Mesenteric fat pad (tissue), 1 donor: ENCODE data around the gene RAB4B. TPM values are rescaled to one million over a fixed set of nuclear protein-coding genes. Genes with fewer than 3 reads are reported as not detected.
"Not testable (repeated sequence)": the region's sequence is repeated elsewhere in the genome, so short reads cannot be mapped to it uniquely, and the experiment has no call there.

Source experiments
- DNase-seq: peaks from one replicate; pipeline ENCODE4 v3.0.0-alpha.2; 2020; ENCODE audit warnings: low spot score
- total RNA-seq: library from RNA; stranded (reverse); fragmentation: NEBNext Ultra II Directional; extraction: Animal tissue kit (Norgen Biotek cat#: 25700); gene quantifications from one replicate; pipeline ENCODE4 v1.2.1, GENCODE V29; 2021
- donor health status: DM: yes; HTN: yes; CAD: no.

Gene RAB4B
- total RNA-seq, 1 donor from 2014 or later, result 26.9 TPM

DNA sequence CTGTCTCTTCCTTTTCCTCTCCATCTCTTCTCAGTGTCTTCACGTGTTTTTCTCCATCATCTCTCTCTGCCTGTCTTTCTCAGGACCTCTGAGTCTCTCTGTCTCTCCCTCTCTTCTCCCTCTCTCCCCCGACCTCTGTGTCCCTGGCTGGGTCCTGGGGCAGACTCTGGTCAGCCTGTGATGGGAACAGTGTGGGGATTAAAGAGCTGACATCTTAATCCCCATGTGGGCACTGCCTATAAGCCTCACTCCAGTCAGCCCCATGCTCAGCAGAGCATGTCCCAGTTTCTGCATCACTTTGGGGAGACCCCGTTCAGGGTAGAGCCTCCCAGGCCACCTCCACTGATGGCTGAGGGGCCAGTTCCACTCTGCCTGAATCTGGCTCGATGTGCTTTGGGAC, 37.2 kb downstream of the RAB4B start:
- DNase-seq, result no peak

DNA sequence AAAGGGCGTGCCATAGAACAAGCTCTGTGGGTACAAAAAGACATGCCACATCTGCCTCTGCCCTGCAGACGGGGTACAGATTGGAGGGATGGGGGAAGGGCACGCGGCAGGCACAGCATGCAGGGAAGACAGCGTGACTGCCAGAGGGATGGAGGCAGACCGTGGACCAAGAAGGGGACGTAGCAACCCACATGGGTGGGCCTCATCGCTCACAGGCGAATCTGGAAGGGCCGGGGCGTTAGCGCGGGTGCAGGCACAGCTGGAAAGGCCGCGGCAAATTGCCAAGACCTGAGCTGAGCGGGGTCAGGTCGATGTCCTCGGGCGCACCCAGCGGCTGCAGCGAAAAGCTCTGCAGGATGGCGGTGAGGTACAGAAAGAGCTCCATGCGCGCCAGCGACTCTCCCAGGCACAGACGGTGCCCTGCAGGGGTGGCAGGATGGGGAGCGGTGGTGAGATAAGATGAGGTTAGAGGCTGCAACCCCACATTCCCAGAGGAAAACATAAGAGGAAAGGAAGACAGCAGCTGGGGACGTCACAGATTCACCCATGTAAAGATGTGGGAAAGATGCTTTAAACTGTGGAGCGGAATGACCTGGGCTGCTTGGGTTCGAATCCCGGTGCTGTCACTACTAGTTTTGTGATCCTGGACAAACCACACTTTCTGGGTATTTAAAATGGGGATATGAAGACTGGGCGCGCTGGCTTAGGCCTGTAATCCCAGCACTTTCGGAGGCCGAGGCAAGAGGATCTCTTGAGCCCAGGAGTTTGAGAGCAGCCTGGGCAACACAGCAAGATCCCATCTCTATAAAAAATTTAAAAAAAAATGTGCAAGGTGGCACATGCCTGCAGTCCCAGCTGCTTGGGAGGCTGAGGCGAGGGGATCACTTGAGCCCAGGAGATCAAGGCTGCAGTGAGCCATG, 40.7 kb downstream of the RAB4B start:
- DNase-seq, result peak; percentile 93

DNA sequence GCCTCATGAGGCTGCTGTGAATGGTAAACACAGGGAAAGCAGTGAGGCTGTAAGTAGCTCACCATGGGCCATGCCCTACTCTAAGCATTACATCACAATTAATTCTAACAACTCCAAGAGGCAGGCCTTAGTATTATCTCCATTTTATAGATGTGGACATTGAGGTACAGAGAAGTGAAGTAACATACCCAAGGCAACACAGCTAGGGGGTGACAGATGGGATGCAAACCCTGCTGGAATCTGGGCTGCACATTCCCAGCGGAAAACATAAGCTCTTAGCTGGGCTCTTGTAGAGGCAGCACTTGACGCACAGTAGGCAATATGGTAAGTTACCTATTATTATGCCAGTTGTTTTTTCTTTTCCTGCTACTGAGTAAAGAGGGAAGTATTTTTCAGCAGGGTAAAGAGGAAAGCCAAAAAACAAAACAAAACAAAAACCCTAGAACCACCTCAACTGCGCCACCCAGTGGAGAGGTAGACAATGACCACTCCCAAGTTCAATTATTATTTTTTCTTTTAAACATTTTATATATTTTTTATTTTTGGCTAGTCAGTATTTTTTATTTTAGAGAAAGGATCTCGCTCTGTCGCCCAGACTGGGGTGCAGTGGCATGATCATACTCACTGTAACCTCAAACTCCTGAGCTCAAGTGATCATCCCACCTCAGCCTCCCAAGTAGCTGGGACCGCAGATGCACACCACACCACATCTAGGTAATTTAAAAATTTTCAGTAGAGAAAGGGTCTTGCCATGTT, 41.6 kb downstream of the RAB4B start:
- peak; percentile 59 for DNase-seq

DNA sequence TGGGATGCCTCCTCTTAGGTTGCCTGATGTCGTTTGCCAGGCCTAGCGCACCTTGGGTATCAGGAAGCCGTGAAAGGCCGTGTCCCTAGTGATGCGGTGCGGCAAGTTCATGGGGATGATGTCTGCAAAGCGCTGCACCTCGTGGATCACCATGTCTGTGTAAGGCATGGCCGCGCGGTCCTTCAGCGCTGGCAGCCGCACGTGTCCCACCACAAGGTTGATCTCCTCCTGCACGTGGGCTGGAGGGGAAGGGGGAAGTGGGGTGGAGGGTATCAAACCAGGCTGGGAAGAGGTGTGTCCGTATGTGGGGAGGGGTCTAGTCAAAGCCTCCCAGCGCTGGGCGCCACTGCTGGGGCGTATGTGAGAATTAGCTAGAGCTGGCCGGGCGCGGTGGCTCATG, 44.1 kb downstream of the RAB4B start:
- peak; percentile 55 for DNase-seq

DNA sequence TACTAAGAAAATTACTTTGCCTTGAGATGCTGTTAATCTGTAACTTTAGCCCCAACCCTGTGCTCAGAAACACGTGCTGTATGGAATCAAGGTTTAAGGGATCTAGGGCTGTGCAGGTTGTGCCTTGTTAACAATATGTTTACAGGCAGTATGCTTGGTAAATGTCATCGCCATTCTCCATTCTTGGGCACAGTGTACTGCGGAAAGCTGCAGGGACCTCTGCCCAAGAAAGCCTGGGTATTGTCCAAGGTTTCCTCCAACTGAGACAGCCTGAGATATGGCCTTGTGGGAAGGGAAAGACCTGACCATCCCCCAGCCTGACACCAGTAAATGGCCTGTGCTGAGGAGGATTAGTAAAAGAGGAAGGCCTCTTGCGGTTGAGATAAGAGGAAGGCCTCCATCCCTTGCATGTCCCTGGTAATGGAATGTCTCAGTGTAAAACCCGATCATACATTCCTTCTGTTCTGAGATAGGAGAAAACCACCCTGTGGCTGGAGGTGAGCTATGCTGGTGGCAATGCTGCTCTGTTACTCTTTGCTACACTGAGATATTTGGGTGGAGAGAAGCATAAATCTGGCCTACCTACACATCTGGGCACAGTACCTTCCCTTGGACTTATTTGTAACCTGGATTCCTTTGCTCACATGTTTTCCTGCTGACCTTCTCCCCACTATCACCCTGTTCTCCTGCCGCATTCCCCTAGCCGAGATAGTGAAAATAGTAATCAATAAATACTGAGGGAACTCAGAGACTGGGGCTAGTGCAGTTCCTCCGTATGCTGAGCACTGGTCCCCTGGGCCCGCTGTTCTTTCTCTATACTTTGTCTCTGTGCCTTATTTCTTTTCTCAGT, 44.9 kb downstream of the RAB4B start:
- DNase-seq, result peak; percentile 37

DNA sequence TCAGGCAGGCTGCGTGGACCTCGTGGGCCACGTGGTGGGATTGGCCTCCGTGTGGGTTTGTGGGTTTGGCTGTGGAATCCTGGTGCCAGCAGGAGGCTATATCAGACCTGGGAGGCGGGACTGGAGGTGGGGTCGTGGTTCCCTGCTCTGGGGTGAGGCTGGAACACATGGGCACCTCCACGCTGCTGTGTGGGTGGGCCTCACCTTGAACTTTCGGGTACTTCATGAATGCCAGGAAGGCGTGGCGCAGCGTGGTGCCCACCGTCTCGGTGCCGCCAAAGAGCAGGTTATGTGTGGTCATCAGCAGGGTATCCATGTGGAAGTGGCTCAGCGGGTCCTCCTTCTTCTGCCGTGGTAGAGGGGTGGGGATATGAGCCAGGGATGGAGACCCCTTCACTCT, 46.9 kb downstream of the RAB4B start:
- peak; percentile 75 for DNase-seq

DNA sequence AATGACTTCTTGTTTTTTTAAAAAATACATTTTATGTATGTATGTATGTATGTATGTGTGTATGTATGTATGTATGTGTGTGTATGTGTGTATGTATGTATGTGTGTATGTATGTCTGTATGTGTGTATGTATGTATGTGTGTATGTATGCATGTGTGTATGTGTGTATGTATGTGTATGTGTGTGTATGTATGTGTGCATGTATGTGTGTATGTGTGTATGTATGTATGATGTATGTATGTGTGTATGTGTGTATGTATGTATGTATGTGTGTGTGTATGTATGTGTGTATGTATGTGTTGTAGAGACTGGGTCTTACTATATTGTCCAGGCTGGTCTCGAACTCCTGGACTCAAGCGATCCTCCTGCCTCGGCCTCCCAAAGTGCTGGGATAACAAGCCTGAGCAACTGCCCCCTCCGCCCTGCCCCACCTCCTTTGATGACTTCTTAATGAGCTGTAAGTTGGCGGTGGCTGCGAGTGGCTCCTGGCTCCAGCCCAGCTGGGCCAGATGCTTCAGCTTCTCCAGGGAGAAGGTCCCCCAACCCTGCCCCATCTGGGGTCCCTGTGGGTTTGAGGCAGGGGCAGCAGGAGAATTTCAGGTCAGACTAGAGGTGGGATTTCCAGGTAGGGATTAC, 47.5 kb downstream of the RAB4B start:
- DNase-seq, result peak; percentile 47

DNA sequence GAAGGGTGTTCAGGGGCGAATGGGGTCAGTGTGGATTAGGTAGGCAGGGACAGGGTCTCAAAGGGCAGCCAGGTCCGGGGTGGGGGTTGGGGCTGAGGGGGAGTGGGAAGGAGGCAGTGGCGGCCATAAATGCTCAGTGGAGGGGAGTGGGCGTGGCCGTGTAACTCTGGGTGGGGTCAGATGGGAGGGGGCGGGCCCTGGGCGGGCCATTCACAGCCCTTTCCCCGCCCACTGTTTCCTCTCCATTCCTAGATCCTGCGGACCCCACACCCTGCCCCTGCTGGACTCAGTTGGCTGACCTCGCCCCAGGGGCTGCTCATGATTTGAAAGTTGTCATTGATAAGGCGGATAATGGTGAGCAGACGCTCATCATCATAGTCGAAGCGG, 48.3 kb downstream of the RAB4B start:
- not testable (repeated sequence) for DNase-seq

DNA sequence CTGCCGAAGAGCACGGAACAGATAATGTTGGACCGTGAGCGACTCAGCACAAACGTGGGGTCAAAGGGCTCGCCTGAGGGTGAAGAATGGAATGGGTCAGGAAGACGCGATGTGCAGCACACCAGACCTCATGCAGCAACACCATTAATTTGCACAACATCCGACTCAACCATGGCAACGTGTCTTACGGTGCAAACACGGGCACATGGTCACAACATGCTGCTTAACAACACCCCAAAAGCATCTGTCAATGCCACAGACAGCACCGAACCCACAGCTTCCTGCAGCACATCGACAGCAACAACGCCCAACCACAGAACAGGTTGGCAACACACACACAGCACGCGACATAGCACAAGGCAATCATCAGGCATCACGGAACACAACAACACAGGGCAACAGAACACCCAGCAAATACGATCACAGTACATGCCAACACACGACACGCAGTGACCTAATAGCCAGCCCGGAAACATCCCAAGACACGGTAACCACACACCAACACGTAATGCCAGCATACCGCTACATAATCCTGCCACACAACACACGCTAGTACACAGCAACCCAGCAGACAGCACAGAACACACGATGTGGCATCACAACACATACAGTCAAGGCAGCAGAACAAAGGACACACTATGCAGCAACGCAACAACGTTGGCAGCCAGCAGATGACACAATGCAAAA, 48.8 kb downstream of the RAB4B start:
- DNase-seq, result peak; percentile 60

DNA sequence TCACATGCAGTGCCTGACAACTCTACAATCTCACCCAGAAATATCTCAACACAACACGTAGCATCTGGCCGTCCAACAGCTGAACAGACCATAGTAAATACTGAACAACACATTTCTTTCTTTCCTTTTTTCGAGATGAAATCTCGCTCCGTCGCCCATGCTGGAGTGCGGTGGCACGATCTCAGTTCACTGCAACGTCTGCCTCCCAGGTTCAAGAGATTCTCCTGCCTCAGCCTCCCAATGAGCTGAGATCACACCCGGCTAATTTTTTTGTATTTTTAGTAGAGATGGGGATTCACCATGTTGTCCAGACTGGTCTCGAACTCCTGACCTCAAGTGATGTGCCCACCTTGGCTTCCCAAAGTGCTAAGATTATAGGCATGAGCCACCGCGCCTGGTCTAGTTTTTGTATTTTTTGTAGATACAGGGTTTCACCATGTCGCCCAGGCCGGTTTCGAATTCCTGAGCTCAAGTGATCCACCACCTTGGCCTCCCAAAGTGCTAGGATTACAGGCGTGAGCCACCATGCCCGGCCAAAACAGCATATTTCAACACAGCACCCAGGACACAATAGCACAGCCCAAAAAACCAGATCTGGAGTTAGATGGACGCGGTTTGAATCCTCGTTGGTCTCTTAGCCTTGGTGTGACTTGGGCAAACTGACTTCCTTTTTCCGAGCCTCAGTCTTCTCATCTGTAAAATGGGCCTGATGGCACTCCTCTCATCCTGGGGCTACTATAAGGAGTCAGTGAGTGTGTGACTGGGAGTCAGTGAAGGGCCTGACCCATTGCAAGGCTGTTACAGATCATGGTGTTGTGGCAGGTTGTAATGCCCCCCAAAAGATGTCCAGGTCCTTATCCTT, 49.6 kb downstream of the RAB4B start:
- peak; percentile 43 for DNase-seq

DNA sequence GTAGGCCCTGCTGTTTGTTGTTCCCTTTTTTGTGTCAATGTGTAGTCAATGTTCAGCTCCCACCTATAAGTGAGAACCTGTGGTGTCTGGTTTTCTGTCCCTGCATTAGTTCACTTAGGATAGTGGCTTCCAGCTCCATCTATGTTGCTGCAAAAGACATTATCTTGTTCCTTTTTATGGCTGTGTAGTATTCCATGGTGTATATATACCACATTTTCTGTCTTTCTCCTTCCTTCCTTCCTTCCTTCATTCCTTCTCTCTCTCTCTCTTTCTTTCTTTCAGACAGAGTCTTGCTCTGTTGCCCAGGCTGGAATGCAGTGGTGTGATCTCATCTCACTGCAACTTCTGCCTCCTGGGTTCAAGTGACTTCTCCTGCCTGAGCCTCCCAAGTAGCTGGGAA, 51.2 kb downstream of the RAB4B start:
- no peak for DNase-seq

DNA sequence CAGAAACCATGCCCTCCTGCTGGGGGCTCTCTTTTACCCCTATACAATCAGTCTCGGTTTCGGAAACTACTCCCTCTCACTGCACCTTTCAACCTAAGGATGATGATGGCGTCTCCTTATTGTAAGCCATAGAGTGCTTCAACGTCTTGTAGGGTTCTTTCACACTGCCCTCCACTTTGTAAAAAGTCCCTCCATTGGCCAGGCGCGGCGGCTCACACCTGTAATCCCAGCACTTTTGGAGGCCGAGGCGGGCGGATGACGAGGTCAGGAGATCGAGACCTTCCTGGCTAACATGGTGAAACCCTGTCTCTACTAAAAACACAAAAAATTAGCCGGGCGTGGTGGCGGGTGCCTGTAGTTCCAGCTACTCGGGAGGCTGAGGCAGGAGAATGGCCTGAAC, 52.7 kb downstream of the RAB4B start:
- peak; percentile 22 for DNase-seq

DNA sequence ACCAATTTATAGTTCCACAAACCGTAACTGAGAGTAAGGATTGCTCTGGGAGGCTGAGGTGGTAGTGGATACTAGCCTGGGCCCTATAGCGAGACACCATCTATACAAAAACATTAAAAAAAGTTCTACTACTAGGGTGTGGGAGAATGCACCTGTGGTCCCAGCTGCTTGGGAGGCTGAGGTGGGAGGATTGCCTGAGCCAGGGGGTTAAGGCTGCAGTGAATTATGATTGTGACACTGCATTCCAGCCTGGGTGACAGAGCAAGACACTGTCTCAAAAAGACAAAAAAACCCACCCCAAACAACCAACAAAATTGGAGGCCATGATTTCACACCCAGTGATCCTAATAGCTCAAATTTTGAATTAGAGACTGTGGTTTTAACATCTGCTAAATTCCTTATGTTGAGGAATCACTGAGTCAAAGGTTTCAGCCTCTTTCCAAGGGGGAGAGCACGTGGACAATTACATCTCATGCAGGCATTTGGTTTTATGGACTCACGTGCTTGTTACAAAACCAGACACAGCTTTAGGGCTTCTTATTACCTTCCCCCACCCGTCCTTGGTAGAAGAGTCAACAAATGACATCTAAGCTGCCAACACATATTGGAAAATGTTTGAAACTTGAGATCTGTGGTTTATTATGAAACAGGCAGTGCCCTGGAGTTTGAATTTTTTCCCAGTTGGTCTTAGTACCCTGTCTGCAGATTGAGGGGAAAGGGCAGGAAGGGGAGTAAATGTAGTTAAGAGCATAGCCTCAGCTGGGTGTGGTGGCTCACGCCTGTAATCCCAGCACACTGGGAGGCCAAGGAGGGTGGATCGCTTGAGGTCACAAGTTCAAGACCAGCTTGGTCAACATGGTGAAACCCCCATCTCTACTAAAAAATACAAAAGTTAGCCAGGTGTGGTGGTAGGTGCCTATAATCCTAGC, 53.7 kb downstream of the RAB4B start:
- DNase-seq, result peak; percentile 20

DNA sequence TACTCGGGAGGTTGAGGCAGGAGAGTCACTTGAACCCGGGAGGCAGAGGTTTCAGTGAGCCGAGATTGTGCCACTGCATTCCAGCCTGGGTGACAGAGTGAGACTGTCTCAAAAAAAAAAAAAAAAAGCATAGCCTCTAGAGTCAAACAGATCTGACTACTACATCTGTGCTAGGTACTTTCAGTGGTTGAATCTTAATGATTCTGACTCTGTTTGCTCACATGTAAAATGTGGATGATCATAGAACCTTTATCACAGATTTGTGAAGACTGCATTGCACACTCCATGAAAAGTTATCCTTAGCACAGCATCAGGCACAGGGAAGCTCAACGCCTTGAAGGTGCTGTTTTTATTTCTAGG, 54.4 kb downstream of the RAB4B start:
- not testable (repeated sequence) for DNase-seq

DNA sequence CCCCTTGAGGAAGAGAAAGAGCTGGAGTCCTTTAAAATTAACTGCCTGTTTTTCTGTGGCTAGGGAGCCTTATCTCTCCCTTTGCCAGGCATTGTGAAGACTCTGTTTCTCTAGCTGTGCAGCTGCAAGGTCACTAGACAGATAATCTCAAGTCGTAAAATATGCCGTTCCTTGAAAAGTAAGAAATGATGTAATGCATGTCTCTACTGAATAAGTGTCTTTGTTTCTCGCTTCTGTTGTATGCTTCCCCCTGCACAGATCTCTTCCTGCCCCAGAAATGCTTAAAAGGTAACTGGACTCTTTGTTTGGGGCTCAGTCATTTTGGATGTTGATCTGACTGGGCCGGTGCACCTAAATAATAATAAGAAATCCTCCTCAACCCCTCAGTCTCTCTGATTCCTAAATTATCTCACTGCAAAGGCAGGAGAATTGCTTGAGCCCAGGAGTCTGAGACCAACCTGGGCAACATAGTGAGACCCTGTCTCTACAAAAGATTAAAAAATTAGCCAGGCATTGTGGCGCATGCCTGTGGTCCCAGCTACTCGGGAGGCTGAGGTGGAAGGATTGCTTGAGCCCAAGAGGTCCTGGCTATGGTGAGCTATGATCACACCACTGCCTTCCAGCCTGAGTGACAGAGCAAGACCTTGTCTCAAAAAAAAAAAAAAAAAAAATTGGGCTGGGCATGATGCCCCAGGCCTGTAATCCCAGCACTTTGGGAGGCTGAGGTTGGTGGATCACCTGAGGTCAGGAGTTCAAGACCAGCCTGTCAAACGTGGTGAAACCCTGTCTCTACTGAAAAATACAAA, 55.9 kb downstream of the RAB4B start:
- not testable (repeated sequence) for DNase-seq

DNA sequence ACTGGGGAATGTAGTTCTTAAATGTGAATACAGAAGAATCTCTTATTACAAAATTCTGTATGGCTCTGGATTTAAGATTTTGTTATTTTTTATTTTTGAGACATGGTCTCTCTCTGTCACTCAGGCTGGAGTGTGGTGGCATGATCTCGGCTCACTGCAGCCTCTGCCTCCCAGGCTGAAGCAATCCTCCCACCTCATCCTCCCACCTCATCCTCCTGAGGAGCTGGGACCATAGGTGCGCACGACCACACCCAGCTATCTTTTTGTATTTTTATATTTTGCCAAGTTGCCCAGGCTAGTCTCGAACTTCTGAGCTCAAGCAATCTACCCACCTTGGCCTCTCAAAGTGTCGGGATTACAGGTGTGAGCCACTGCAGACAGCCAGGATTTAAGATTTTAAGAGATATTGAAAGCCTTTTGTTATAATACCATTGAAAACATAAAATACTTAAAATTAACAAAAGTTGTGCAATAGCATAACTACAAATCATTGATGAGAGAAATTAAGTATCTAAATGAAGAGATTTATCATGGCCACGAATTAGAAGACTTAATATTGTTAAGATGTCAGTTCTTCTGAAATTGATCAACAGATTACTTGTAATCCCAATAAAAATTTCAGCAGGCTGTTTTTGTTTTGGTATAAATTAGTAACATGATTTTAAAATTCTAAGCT, 58.8 kb downstream of the RAB4B start:
- peak; percentile 20 for DNase-seq

DNA sequence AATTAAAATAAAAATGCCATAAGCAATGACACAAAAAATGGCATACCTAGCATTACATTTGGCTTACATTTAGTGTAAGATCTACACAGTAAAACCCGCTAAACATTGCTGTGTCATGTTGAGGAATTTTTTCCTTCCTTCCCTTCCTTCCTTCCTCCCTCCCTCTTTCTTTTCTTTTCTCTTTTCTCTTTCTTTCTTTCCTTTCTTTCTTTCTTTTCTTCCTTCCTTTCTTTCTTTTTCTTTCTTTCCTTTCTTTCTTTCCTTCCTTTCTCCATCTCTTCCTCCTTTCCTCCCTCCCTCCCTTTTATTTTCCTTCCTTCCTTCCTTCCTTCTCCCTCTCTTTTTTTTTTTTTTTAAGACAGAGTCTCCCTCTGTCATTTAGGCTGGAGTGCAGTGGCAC, 60.4 kb downstream of the RAB4B start:
- DNase-seq, result not testable (repeated sequence)
